Adrenal gland (tissue), 5 donors: ENCODE data around the gene NAGS.

ENCODE experiments used
- POLR2A ChIP-seq, 2 donors: fragments of 450-650 bp; IDR thresholded peaks; one replicate each; pipeline ENCODE4 v1.6.1; 2017; ENCODE audit warnings: antibody characterized with exemption in 2 of 2, mild to moderate bottlenecking in 2 of 2, moderate library complexity in 1 of 2
- TF ChIP-seq, protein P1 (sequence below), 6 experiments: fragments of 450-650 bp in 4 of 6; fragments of 200-600 bp in 2 of 6; sonication (generic) in 1 of 6; IDR thresholded peaks; 1 replicate in 5 of 6; 2 replicates in 1 of 6; pipeline versions ENCODE4 v1.5.1 to v1.8.0; 2016 to 2021; ENCODE audit warnings: antibody characterized with exemption in 6 of 6, mild to moderate bottlenecking in 2 of 6, moderate library complexity in 1 of 6
- donor health status: DM: no; HTN: no; CAD: no.

DNA sequence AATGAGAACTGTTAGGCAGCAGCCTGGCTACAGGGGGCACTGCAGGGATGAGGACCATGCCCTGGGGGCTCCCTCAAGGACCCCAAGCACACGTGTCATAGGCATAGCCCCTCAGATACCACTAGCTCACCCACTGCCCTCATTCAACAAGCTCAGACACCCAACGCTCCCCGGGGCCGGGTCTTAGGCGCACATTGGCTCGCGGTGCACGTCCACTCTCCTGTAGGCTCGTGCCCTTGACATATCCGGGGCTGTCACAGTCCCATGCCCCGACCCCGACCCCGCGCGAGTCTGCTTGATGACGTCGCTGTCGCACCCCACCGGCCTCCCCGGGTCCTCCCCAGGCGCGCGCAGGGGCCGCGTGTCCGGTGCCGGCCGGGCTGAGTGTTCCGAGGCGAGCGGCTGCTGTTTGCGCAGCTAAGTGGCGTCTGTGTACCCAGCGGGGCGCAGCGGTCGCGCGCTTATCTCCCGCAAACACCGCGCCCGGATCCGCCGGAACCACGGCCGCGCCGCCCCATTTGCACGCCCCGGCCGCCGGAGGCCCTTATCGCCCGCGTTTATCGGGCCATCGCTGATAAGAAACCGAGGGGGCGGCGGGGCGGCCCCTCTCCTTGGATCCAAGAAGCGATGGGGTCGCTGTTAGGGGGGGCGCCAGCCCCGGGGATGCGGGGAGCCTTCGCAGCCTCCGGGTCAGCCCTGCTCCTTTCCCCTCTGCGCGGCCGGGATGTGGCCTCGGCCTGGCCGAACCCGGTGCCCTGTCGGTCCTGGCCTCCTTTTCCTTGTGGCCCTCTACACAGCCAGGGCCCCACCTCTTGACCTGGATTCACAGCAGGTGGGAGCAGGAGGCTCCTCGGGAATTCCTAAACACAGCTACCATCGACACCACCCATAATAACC, 20.7 kb upstream of the NAGS start:
- TF ChIP-seq, protein P1, sequence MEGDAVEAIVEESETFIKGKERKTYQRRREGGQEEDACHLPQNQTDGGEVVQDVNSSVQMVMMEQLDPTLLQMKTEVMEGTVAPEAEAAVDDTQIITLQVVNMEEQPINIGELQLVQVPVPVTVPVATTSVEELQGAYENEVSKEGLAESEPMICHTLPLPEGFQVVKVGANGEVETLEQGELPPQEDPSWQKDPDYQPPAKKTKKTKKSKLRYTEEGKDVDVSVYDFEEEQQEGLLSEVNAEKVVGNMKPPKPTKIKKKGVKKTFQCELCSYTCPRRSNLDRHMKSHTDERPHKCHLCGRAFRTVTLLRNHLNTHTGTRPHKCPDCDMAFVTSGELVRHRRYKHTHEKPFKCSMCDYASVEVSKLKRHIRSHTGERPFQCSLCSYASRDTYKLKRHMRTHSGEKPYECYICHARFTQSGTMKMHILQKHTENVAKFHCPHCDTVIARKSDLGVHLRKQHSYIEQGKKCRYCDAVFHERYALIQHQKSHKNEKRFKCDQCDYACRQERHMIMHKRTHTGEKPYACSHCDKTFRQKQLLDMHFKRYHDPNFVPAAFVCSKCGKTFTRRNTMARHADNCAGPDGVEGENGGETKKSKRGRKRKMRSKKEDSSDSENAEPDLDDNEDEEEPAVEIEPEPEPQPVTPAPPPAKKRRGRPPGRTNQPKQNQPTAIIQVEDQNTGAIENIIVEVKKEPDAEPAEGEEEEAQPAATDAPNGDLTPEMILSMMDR (IDR thresholded peaks at IDR 0.05), result no peak
- TF ChIP-seq POLR2A (IDR thresholded peaks at IDR 0.05), result no peak
